ENCODE data around the gene CDH26. TPM values are rescaled to one million over a fixed set of nuclear protein-coding genes. Genes with fewer than 3 reads are reported as not detected.
"Not testable (repeated sequence)": the region's sequence is repeated elsewhere in the genome, so short reads cannot be mapped to it uniquely, and the experiment has no call there.

The CDH26 gene
- total RNA-seq, 2 experiments from 2014 or later = 0.88 to 0.91 TPM

GRCh38 chr20:59957568-59957967 is 655 bp upstream of the CDH26 start:
- H3K27me3 Mint-ChIP-seq; H3K9me3 Mint-ChIP-seq (ENCODE audit: low read depth); ATAC-seq; POLR2A ChIA-PET; H3K4me1 Mint-ChIP-seq; H3K27ac Mint-ChIP-seq; H3K36me3 Mint-ChIP-seq (ENCODE audit: low read depth); intact Hi-C loops (cut with DNase I, micrococcal nuclease); H3K4me3 Mint-ChIP-seq; DNase-seq: not testable (repeated sequence)
- CTCF ChIA-PET = interaction anchor here (1.0 kb wide), 1 partner anchor 9 kb away, joined by 3 read pairs; no protein-coding TSS in a partner anchor

- Mint-ChIP-seq H3K27ac (no peak overlapping the region), H3K9me3 (ENCODE audit: low read depth) (no peaks in the 10 kb centered on the region), H3K36me3 (ENCODE audit: low read depth) (no peaks in the 10 kb centered on the region), H3K4me1 (no peaks in the 10 kb centered on the region), H3K4me3 (no peak overlapping the region), H3K27me3 (no peaks in the 10 kb centered on the region)
- intact Hi-C loops (cut with DNase I, micrococcal nuclease) = no loop called here
- POLR2A ChIA-PET = no interaction called here
- DNase-seq (no peak), ATAC-seq (no peak)
- CTCF ChIA-PET = interaction anchor here (1.0 to 1.2 kb wide), 2 partner anchors 10 to 30 kb away, joined by 3 to 4 read pairs; no protein-coding TSS in a partner anchor
Observed at GRCh38 chr20:59958626-59959025, 403 bp downstream of the CDH26 start.

- DNase-seq = no peak
- ATAC-seq = no peak
- Mint-ChIP-seq H3K4me1 (no peaks in the 10 kb centered on the region), H3K27me3 (no peaks in the 10 kb centered on the region), H3K36me3 (ENCODE audit: low read depth) (no peaks in the 10 kb centered on the region), H3K4me3 (no peak overlapping the region), H3K27ac (no peak overlapping the region), H3K9me3 (ENCODE audit: low read depth) (no peaks in the 10 kb centered on the region)
- intact Hi-C loops (cut with DNase I, micrococcal nuclease) = no loop called here
- POLR2A ChIA-PET = no interaction called here
- CTCF ChIA-PET = no interaction called here
Observed at GRCh38 chr20:59961423-59961822, 3.2 kb downstream of the CDH26 start.

GRCh38 chr20:59962155-59962554 is 3.9 kb downstream of the CDH26 start:
- Mint-ChIP-seq H3K9me3 (ENCODE audit: low read depth) (no peaks in the 10 kb centered on the region), H3K4me1 (no peaks in the 10 kb centered on the region), H3K27ac (no peak overlapping the region), H3K27me3 (no peaks in the 10 kb centered on the region), H3K36me3 (ENCODE audit: low read depth) (no peaks in the 10 kb centered on the region), H3K4me3 (no peak overlapping the region)
- ChIA-PET CTCF (interaction anchor here (1.2 kb wide), 1 partner anchor 14 kb away, joined by 4 read pairs; no protein-coding TSS in a partner anchor), POLR2A (no interaction called here)
- DNase-seq = no peak
- intact Hi-C loops (cut with DNase I, micrococcal nuclease) = no loop called here
- ATAC-seq = no peak

- Mint-ChIP-seq H3K36me3 (ENCODE audit: low read depth) (no peaks in the 10 kb centered on the region), H3K4me1 (no peaks in the 10 kb centered on the region), H3K27ac (no peak overlapping the region), H3K27me3 (no peaks in the 10 kb centered on the region), H3K9me3 (ENCODE audit: low read depth) (no peaks in the 10 kb centered on the region), H3K4me3 (no peak overlapping the region)
- intact Hi-C loops (cut with DNase I, micrococcal nuclease) = no loop called here
- no peak for ATAC-seq
- ChIA-PET POLR2A (no interaction called here), CTCF (no interaction called here)
- no peak for DNase-seq
Observed at GRCh38 chr20:59966428-59966827, 8.2 kb downstream of the CDH26 start.

- ATAC-seq = no peak
- intact Hi-C loops (cut with DNase I, micrococcal nuclease) = no loop called here
- Mint-ChIP-seq H3K4me3 (no peak overlapping the region), H3K9me3 (ENCODE audit: low read depth) (no peaks in the 10 kb centered on the region), H3K27ac (no peak overlapping the region), H3K36me3 (ENCODE audit: low read depth) (no peaks in the 10 kb centered on the region), H3K27me3 (no peaks in the 10 kb centered on the region), H3K4me1 (no peaks in the 10 kb centered on the region)
- no peak for DNase-seq
- ChIA-PET CTCF (interaction anchor here (0.6 to 1.3 kb wide), 3 partner anchors 15 to 356 kb away, joined by 3 to 4 read pairs (median 3); no protein-coding TSS in a partner anchor), POLR2A (no interaction called here)
Observed at GRCh38 chr20:59971428-59971827, 13.2 kb downstream of the CDH26 start.

- no peaks in the 10 kb centered on the region for H3K36me3 Mint-ChIP-seq (ENCODE audit: low read depth)
- H3K9me3 Mint-ChIP-seq (ENCODE audit: low read depth) = no peaks in the 10 kb centered on the region
- DNase-seq (no peak), ATAC-seq (no peak)
- no peaks in the 10 kb centered on the region for H3K4me1 Mint-ChIP-seq
- no peaks in the 10 kb centered on the region for H3K27me3 Mint-ChIP-seq
- CTCF ChIA-PET = interaction anchor here (0.6 to 1.3 kb wide), 3 partner anchors 16 to 356 kb away, joined by 3 to 4 read pairs (median 3); no protein-coding TSS in a partner anchor
- intact Hi-C loops (cut with DNase I, micrococcal nuclease) = no loop called here
- no peak overlapping the region for H3K27ac Mint-ChIP-seq
- H3K4me3 Mint-ChIP-seq = no peak overlapping the region
- POLR2A ChIA-PET = no interaction called here
Observed at GRCh38 chr20:59972037-59972801, 14.0 kb downstream of the CDH26 start.

GRCh38 chr20:59976156-59976782 is 18.0 kb downstream of the CDH26 start:
- no peak for DNase-seq
- Mint-ChIP-seq H3K9me3 (ENCODE audit: low read depth) (no peaks in the 10 kb centered on the region), H3K36me3 (ENCODE audit: low read depth) (no peaks in the 10 kb centered on the region), H3K27ac (no peak overlapping the region), H3K4me1 (no peaks in the 10 kb centered on the region), H3K4me3 (no peak overlapping the region), H3K27me3 (no peaks in the 10 kb centered on the region)
- CTCF ChIA-PET = no interaction called here
- POLR2A ChIA-PET = no interaction called here
- intact Hi-C loops (cut with DNase I, micrococcal nuclease) = no loop called here
- ATAC-seq = no peak

- H3K27me3 Mint-ChIP-seq = no peaks in the 10 kb centered on the region
- no peak for DNase-seq
- H3K9me3 Mint-ChIP-seq (ENCODE audit: low read depth) = no peaks in the 10 kb centered on the region
- ChIA-PET POLR2A (no interaction called here), CTCF (no interaction called here)
- no peak overlapping the region for H3K27ac Mint-ChIP-seq
- no peaks in the 10 kb centered on the region for H3K4me1 Mint-ChIP-seq
- ATAC-seq = no peak
- H3K36me3 Mint-ChIP-seq (ENCODE audit: low read depth) = no peaks in the 10 kb centered on the region
- intact Hi-C loops (cut with DNase I, micrococcal nuclease) = no loop called here
- no peak overlapping the region for H3K4me3 Mint-ChIP-seq
Observed at GRCh38 chr20:59977086-59977485, 18.9 kb downstream of the CDH26 start.

GRCh38 chr20:59983076-59983475 is 24.9 kb downstream of the CDH26 start:
- Mint-ChIP-seq H3K27ac (no peak overlapping the region), H3K27me3 (no peaks in the 10 kb centered on the region), H3K4me1 (no peaks in the 10 kb centered on the region), H3K36me3 (ENCODE audit: low read depth) (no peaks in the 10 kb centered on the region), H3K4me3 (no peak overlapping the region), H3K9me3 (ENCODE audit: low read depth) (no peaks in the 10 kb centered on the region)
- intact Hi-C loops (cut with DNase I, micrococcal nuclease) = no loop called here
- ChIA-PET CTCF (no interaction called here), POLR2A (no interaction called here)
- no peak for DNase-seq
- ATAC-seq = no peak

- ATAC-seq = no peak
- ChIA-PET POLR2A (no interaction called here), CTCF (no interaction called here)
- Mint-ChIP-seq H3K27me3 (no peaks in the 10 kb centered on the region), H3K36me3 (ENCODE audit: low read depth) (no peaks in the 10 kb centered on the region), H3K9me3 (ENCODE audit: low read depth) (no peaks in the 10 kb centered on the region), H3K4me3 (no peak overlapping the region), H3K4me1 (no peaks in the 10 kb centered on the region), H3K27ac (no peak overlapping the region)
- intact Hi-C loops (cut with DNase I, micrococcal nuclease) = no loop called here
- no peak for DNase-seq
Observed at GRCh38 chr20:59984541-59984940, 26.3 kb downstream of the CDH26 start.

- ATAC-seq (no peak), DNase-seq (no peak)
- H3K36me3 Mint-ChIP-seq (ENCODE audit: low read depth) = peaks cover 2% of the 10 kb centered on the region
- CTCF ChIA-PET = interaction anchor here (0.6 to 1.0 kb wide), 2 partner anchors 73 to 220 kb away, joined by 3 to 4 read pairs; no protein-coding TSS in a partner anchor
- H3K4me1 Mint-ChIP-seq = no peaks in the 10 kb centered on the region
- no peak overlapping the region for H3K4me3 Mint-ChIP-seq
- no peaks in the 10 kb centered on the region for H3K9me3 Mint-ChIP-seq (ENCODE audit: low read depth)
- POLR2A ChIA-PET = no interaction called here
- no peak overlapping the region for H3K27ac Mint-ChIP-seq
- H3K27me3 Mint-ChIP-seq = no peaks in the 10 kb centered on the region
- intact Hi-C loops (cut with DNase I, micrococcal nuclease) = no loop called here
Observed at GRCh38 chr20:59985164-59985563, 26.9 kb downstream of the CDH26 start.
